Testis (tissue), 3 donors: ENCODE data around the gene VCL. TPM values are rescaled to one million over a fixed set of nuclear protein-coding genes. Genes with fewer than 3 reads are reported as not detected.

Source experiments
- DNase-seq: peaks from one replicate; pipeline ENCODE4 v3.0.0-alpha.2; 2019
- H3K27ac ChIP-seq, 2 donors: fragments of 200-600 bp; sonication (generic); one replicate each; pipeline ENCODE4 v1.5.1; 2019
- H3K27me3 ChIP-seq: fragments of 200-600 bp; sonication (generic); one replicate; pipeline ENCODE4 v1.5.1; 2019
- H3K36me3 ChIP-seq: fragments of 200-600 bp; sonication (generic); one replicate; pipeline ENCODE4 v1.5.1; 2017; ENCODE audit warnings: low read depth; ENCODE audit errors: missing control alignments
- H3K4me1 ChIP-seq: fragments of 200-600 bp; sonication (generic); one replicate; pipeline ENCODE4 v1.5.1; 2019
- H3K4me3 ChIP-seq, 2 donors: fragments of 200-600 bp; sonication (generic); one replicate each; pipeline ENCODE4 v1.5.1; 2017 to 2019
- H3K9me3 ChIP-seq: fragments of 200-600 bp; sonication (generic); one replicate; pipeline ENCODE4 v1.5.1; 2017
- CTCF ChIP-seq, 3 experiments: fragments of 450-650 bp in 2 of 3; fragments of 200-600 bp in 1 of 3; sonication (generic) in 1 of 3; IDR thresholded peaks; one replicate each; pipeline ENCODE4 v1.5.1; 2016 to 2019; ENCODE audit warnings: antibody characterized with exemption in 3 of 3, mild to moderate bottlenecking in 2 of 3, moderate library complexity in 1 of 3
- POLR2A ChIP-seq: fragments of 450-650 bp; IDR thresholded peaks from one replicate; pipeline ENCODE4 v1.6.1; 2017; ENCODE audit warnings: antibody characterized with exemption, mild to moderate bottlenecking, moderate library complexity
- WGBS, 2 donors: methylation state at CpG; one replicate each; pipeline ENCODE4 v1.1.5; 2018; 5-methylcytosine and 5-hydroxymethylcytosine counted together
- intact Hi-C: fragments of 100-400 bp; cut with DNase I; formaldehyde crosslinking; loops from one replicate; pipeline ENCODE4 v1.15.1; 2023; ENCODE audit warnings: low total_unique reads
- polyA plus RNA-seq: library from polyadenylated mRNA; stranded (reverse); fragments of 350-450 nt; fragmentation: Illumina TruSeq; extraction: RNeasy Lipid Tissue Mini Kit (QIAGEN cat#74804); gene quantifications from one replicate; pipeline ENCODE4 v1.2.3, GENCODE V29; 2014; ENCODE audit warnings: low read depth, low replicate concordance; ENCODE audit not compliant: insufficient read depth
- total RNA-seq, 2 donors: library from RNA; depleted of rRNA; stranded (reverse); fragments of >200 nt; gene quantifications; one replicate each; pipeline ENCODE4 v1.2.3, GENCODE V29; 2016

Gene VCL
- total and polyA plus RNA-seq, 3 donors from 2014 or later: 106 to 272 (median 267) TPM

- WGBS, 2 donors: 73 to 74% methylated on average over 3 of the region's 3 CpGs
- no peak overlapping the region for H3K27ac ChIP-seq
- TF ChIP-seq CTCF (IDR thresholded peaks at IDR 0.05): no peak
- TF ChIP-seq POLR2A: no peak
- H3K4me3 ChIP-seq: no peak overlapping the region
- no peak for DNase-seq
- no peaks in the 10 kb centered on the region for H3K9me3 ChIP-seq
- H3K27me3 ChIP-seq: no peaks in the 10 kb centered on the region
- intact Hi-C loops: no loop called here
- H3K4me1 ChIP-seq: no peaks in the 10 kb centered on the region
- no peaks in the 10 kb centered on the region for H3K36me3 ChIP-seq
Observed at GRCh38 chr10:74118804-74119203, 120.9 kb downstream of the VCL start.

GRCh38 chr10:74120911-74121310 lies 123.0 kb downstream of the VCL start:
- Histone ChIP-seq H3K4me3 (no peak overlapping the region), H3K36me3 (no peaks in the 10 kb centered on the region), H3K9me3 (no peaks in the 10 kb centered on the region), H3K27ac (no peak overlapping the region), H3K27me3 (no peaks in the 10 kb centered on the region), H3K4me1 (no peaks in the 10 kb centered on the region)
- intact Hi-C loops: no loop called here
- 40 to 44% methylated on average over 1 of the region's 1 CpG for WGBS, 2 donors
- TF ChIP-seq POLR2A (no peak), CTCF (IDR thresholded peaks at IDR 0.05) (no peak)
- DNase-seq: no peak

- intact Hi-C loops: no loop called here
- DNase-seq: no peak
- Histone ChIP-seq H3K27ac (no peak overlapping the region), H3K9me3 (no peaks in the 10 kb centered on the region), H3K4me1 (no peaks in the 10 kb centered on the region), H3K27me3 (no peaks in the 10 kb centered on the region), H3K4me3 (no peak overlapping the region), H3K36me3 (no peaks in the 10 kb centered on the region)
- TF ChIP-seq CTCF (IDR thresholded peaks at IDR 0.05) (no peak), POLR2A (no peak)
- WGBS, 2 donors: 67 to 68% methylated on average over 1 of the region's 1 CpG
Observed at GRCh38 chr10:74121368-74121767, 123.5 kb downstream of the VCL start.

GRCh38 chr10:74122060-74122459 lies 124.1 kb downstream of the VCL start:
- no peak overlapping the region for H3K27ac ChIP-seq
- TF ChIP-seq POLR2A (no peak), CTCF (IDR thresholded peaks at IDR 0.05) (no peak)
- no peaks in the 10 kb centered on the region for H3K9me3 ChIP-seq
- no peak for DNase-seq
- WGBS, 2 donors: 57 to 63% methylated on average over 3 of the region's 3 CpGs
- intact Hi-C loops: no loop called here
- no peaks in the 10 kb centered on the region for H3K27me3 ChIP-seq
- H3K4me3 ChIP-seq: no peak overlapping the region
- no peaks in the 10 kb centered on the region for H3K4me1 ChIP-seq
- no peaks in the 10 kb centered on the region for H3K36me3 ChIP-seq

- H3K36me3 ChIP-seq: no peaks in the 10 kb centered on the region
- TF ChIP-seq POLR2A: no peak
- TF ChIP-seq CTCF (IDR thresholded peaks at IDR 0.05): no peak
- intact Hi-C loops: no loop called here
Observed at GRCh38 chr10:74123081-74123480, 125.2 kb downstream of the VCL start.

More at GRCh38 chr10:74123081-74123480, 125.2 kb downstream of the VCL start:
- no peak for DNase-seq
- Histone ChIP-seq H3K4me3 (no peak overlapping the region), H3K27ac (no peak overlapping the region), H3K27me3 (no peaks in the 10 kb centered on the region), H3K9me3 (no peaks in the 10 kb centered on the region), H3K4me1 (no peaks in the 10 kb centered on the region)
- 0 to 32% methylated on average over 1 of the region's 1 CpG for WGBS, 2 donors
